ENCODE data around the gene RHD.

RHD gene

GRCh38 chr1:25355841-25356395 lies 83.6 kb downstream of the RHD start:
- Histone ChIP-seq H3K14ac (ENCODE audit: low read length in 2 of 2) (no peak overlapping the region), H3K23ac (ENCODE audit: low read length in 2 of 2) (no peak overlapping the region), H3K27ac (ENCODE audit: low read length, poor library complexity, severe bottlenecking) (no peak overlapping the region), H4K8ac (ENCODE audit: low read length) (no peak overlapping the region), H2BK15ac (ENCODE audit: low read depth, poor library complexity, severe bottlenecking) (no peak overlapping the region), H2AK5ac (ENCODE audit: low read length, severe bottlenecking) (no peak overlapping the region), H3K4ac (ENCODE audit: low read depth in 1 of 2, low read length in 2 of 2) (no peak overlapping the region), H3K4me1 (ENCODE audit: control insufficient read depth, insufficient read depth, low read depth, low read length) (no peaks in the 10 kb centered on the region), H3K18ac (ENCODE audit: low read depth in 1 of 2, low read length in 2 of 2) (no peak overlapping the region), H3K4me3 (ENCODE audit: insufficient read depth in 1 of 2, low read depth in 1 of 2, low read length in 2 of 2) (no peak overlapping the region), H2BK12ac (ENCODE audit: low read length in 2 of 2) (no peak overlapping the region), H3K27me3 (ENCODE audit: control insufficient read depth in 1 of 2, insufficient read depth in 1 of 2, low read length in 2 of 2) (no peaks in the 10 kb centered on the region), H3K9me3 (ENCODE audit: control insufficient read depth, low read length) (no peaks in the 10 kb centered on the region), H3K36me3 (ENCODE audit: control insufficient read depth in 1 of 2, insufficient read depth in 2 of 2, low read depth in 1 of 2, low read length in 2 of 2) (peaks cover 25 to 86% of the 10 kb centered on the region in 2 experiments), H3K4me2 (ENCODE audit: low read length, poor library complexity, severe bottlenecking) (no peak overlapping the region), H2AFZ (ENCODE audit: low read depth, low read length) (no peak overlapping the region), H2BK5ac (ENCODE audit: low read depth, low read length, poor library complexity, severe bottlenecking) (no peak overlapping the region), H3K9ac (ENCODE audit: low read length) (peak overlapping the region; percentile 22), H3K79me1 (replicated peaks; ENCODE audit: low read length, poor library complexity, severe bottlenecking) (peaks cover 16% of the 10 kb centered on the region), H4K91ac (ENCODE audit: low read length) (no peak overlapping the region), H2BK120ac (ENCODE audit: low read depth, low read length) (no peak overlapping the region)
- no peak for DNase-seq
- 97% methylated on average over 6 of the region's 6 CpGs for WGBS

GRCh38 chr1:25356441-25356840 lies 84.1 kb downstream of the RHD start:
- Histone ChIP-seq H3K79me1 (replicated peaks; ENCODE audit: low read length, poor library complexity, severe bottlenecking) (peaks cover 11% of the 10 kb centered on the region), H2BK12ac (ENCODE audit: low read length in 2 of 2) (no peak overlapping the region), H3K9me3 (ENCODE audit: control insufficient read depth, low read length) (no peaks in the 10 kb centered on the region), H2BK5ac (ENCODE audit: low read depth, low read length, poor library complexity, severe bottlenecking) (no peak overlapping the region), H3K36me3 (ENCODE audit: control insufficient read depth in 1 of 2, insufficient read depth in 2 of 2, low read depth in 1 of 2, low read length in 2 of 2) (peaks cover 25 to 89% of the 10 kb centered on the region in 2 experiments), H3K4me1 (ENCODE audit: control insufficient read depth, insufficient read depth, low read depth, low read length) (peaks cover 2% of the 10 kb centered on the region), H2AK5ac (ENCODE audit: low read length, severe bottlenecking) (no peak overlapping the region), H3K4me3 (ENCODE audit: insufficient read depth in 1 of 2, low read depth in 1 of 2, low read length in 2 of 2) (no peak overlapping the region), H3K4me2 (ENCODE audit: low read length, poor library complexity, severe bottlenecking) (no peak overlapping the region), H3K14ac (ENCODE audit: low read length in 2 of 2) (no peak overlapping the region), H2BK120ac (ENCODE audit: low read depth, low read length) (no peak overlapping the region), H3K9ac (ENCODE audit: low read length) (peak overlapping the region; percentile 22), H3K23ac (ENCODE audit: low read length in 2 of 2) (no peak overlapping the region), H3K27ac (ENCODE audit: low read length, poor library complexity, severe bottlenecking) (no peak overlapping the region), H2BK15ac (ENCODE audit: low read depth, poor library complexity, severe bottlenecking) (no peak overlapping the region), H2AFZ (ENCODE audit: low read depth, low read length) (no peak overlapping the region), H3K4ac (ENCODE audit: low read depth in 1 of 2, low read length in 2 of 2) (no peak overlapping the region), H3K18ac (ENCODE audit: low read depth in 1 of 2, low read length in 2 of 2) (no peak overlapping the region), H4K8ac (ENCODE audit: low read length) (no peak overlapping the region), H4K91ac (ENCODE audit: low read length) (no peak overlapping the region), H3K27me3 (ENCODE audit: control insufficient read depth in 1 of 2, insufficient read depth in 1 of 2, low read length in 2 of 2) (no peaks in the 10 kb centered on the region)
- DNase-seq: no peak

- Histone ChIP-seq H4K8ac (ENCODE audit: low read length) (no peak overlapping the region), H3K14ac (ENCODE audit: low read length in 2 of 2) (no peak overlapping the region), H3K4me1 (ENCODE audit: control insufficient read depth, insufficient read depth, low read depth, low read length) (peaks cover 2% of the 10 kb centered on the region), H3K9ac (ENCODE audit: low read length) (peak overlapping the region; percentile 44), H2BK120ac (ENCODE audit: low read depth, low read length) (no peak overlapping the region), H2BK12ac (ENCODE audit: low read length in 2 of 2) (no peak overlapping the region), H3K23ac (ENCODE audit: low read length in 2 of 2) (no peak overlapping the region), H3K18ac (ENCODE audit: low read depth in 1 of 2, low read length in 2 of 2) (no peak overlapping the region), H3K4ac (ENCODE audit: low read depth in 1 of 2, low read length in 2 of 2) (no peak overlapping the region), H3K27me3 (ENCODE audit: control insufficient read depth in 1 of 2, insufficient read depth in 1 of 2, low read length in 2 of 2) (no peaks in the 10 kb centered on the region), H2BK15ac (ENCODE audit: low read depth, poor library complexity, severe bottlenecking) (no peak overlapping the region), H2BK5ac (ENCODE audit: low read depth, low read length, poor library complexity, severe bottlenecking) (no peak overlapping the region), H4K91ac (ENCODE audit: low read length) (no peak overlapping the region), H3K4me2 (ENCODE audit: low read length, poor library complexity, severe bottlenecking) (no peak overlapping the region), H3K9me3 (ENCODE audit: control insufficient read depth, low read length) (no peaks in the 10 kb centered on the region), H3K27ac (ENCODE audit: low read length, poor library complexity, severe bottlenecking) (no peak overlapping the region), H3K36me3 (ENCODE audit: control insufficient read depth in 1 of 2, insufficient read depth in 2 of 2, low read depth in 1 of 2, low read length in 2 of 2) (peaks cover 25 to 89% of the 10 kb centered on the region in 2 experiments), H3K79me1 (replicated peaks; ENCODE audit: low read length, poor library complexity, severe bottlenecking) (peaks cover 11% of the 10 kb centered on the region), H2AK5ac (ENCODE audit: low read length, severe bottlenecking) (no peak overlapping the region), H3K4me3 (ENCODE audit: insufficient read depth in 1 of 2, low read depth in 1 of 2, low read length in 2 of 2) (no peak overlapping the region), H2AFZ (ENCODE audit: low read depth, low read length) (no peak overlapping the region)
- no peak for DNase-seq
- WGBS: no CpG with 5 or more reads among the region's 1 CpG
These were observed 84.5 kb downstream of the RHD start for GRCh38 chr1:25356848-25357247.

- Histone ChIP-seq H3K18ac (ENCODE audit: low read depth in 1 of 2, low read length in 2 of 2) (peak overlapping the region; percentile 34 to 66), H3K14ac (ENCODE audit: low read length in 2 of 2) (no peak overlapping the region), H3K4ac (ENCODE audit: low read depth in 1 of 2, low read length in 2 of 2) (peak overlapping the region in 1 of 2 experiments; percentile 71), H2BK12ac (ENCODE audit: low read length in 2 of 2) (peak overlapping the region in 1 of 2 experiments; percentile 54), H3K4me1 (ENCODE audit: control insufficient read depth, insufficient read depth, low read depth, low read length) (peaks cover 2% of the 10 kb centered on the region), H3K36me3 (ENCODE audit: control insufficient read depth in 1 of 2, insufficient read depth in 2 of 2, low read depth in 1 of 2, low read length in 2 of 2) (peaks cover 12 to 57% of the 10 kb centered on the region in 2 experiments), H2AK5ac (ENCODE audit: low read length, severe bottlenecking) (no peak overlapping the region), H3K9ac (ENCODE audit: low read length) (peak overlapping the region; percentile 41), H3K4me3 (ENCODE audit: insufficient read depth in 1 of 2, low read depth in 1 of 2, low read length in 2 of 2) (no peak overlapping the region), H4K8ac (ENCODE audit: low read length) (no peak overlapping the region), H2AFZ (ENCODE audit: low read depth, low read length) (no peak overlapping the region), H3K4me2 (ENCODE audit: low read length, poor library complexity, severe bottlenecking) (no peak overlapping the region), H3K27ac (ENCODE audit: low read length, poor library complexity, severe bottlenecking) (no peak overlapping the region), H2BK5ac (ENCODE audit: low read depth, low read length, poor library complexity, severe bottlenecking) (no peak overlapping the region), H3K79me1 (replicated peaks; ENCODE audit: low read length, poor library complexity, severe bottlenecking) (peaks cover 3% of the 10 kb centered on the region), H3K23ac (ENCODE audit: low read length in 2 of 2) (no peak overlapping the region), H3K27me3 (ENCODE audit: control insufficient read depth in 1 of 2, insufficient read depth in 1 of 2, low read length in 2 of 2) (no peaks in the 10 kb centered on the region), H3K9me3 (ENCODE audit: control insufficient read depth, low read length) (no peaks in the 10 kb centered on the region), H4K91ac (ENCODE audit: low read length) (peak overlapping the region; percentile 21), H2BK15ac (ENCODE audit: low read depth, poor library complexity, severe bottlenecking) (no peak overlapping the region), H2BK120ac (ENCODE audit: low read depth, low read length) (peak overlapping the region; percentile 58)
- peak; percentile 93 for DNase-seq
- WGBS: 45% methylated on average over 5 of the region's 7 CpGs
These were observed 88.6 kb downstream of the RHD start for GRCh38 chr1:25360596-25361581.
